ENCODE data around the gene SLC40A1. TPM values are rescaled to one million over a fixed set of nuclear protein-coding genes. Genes with fewer than 3 reads are reported as not detected.
A peak's percentile ranks its signal among the peaks of the same experiment; 100 is the strongest.

SLC40A1 gene
- total RNA-seq, 1 experiment from 2014 or later: under 0.01 TPM

- DNase-seq (ENCODE audit: low read depth): no peak
Measured at GRCh38 chr2:189599245-189599644, 18.7 kb upstream of the SLC40A1 start.

GRCh38 chr2:189595417-189595816, 14.8 kb upstream of the SLC40A1 start:
- DNase-seq (ENCODE audit: low read depth): no peak

- no peak for DNase-seq (ENCODE audit: low read depth)
Measured at GRCh38 chr2:189594305-189594704, 13.7 kb upstream of the SLC40A1 start.

- no peak for DNase-seq (ENCODE audit: low read depth)
Measured at GRCh38 chr2:189593115-189593514, 12.5 kb upstream of the SLC40A1 start.

GRCh38 chr2:189592353-189592984, 11.9 kb upstream of the SLC40A1 start:
- no peak for DNase-seq (ENCODE audit: low read depth)

GRCh38 chr2:189587780-189588179, 7.2 kb upstream of the SLC40A1 start:
- DNase-seq (ENCODE audit: low read depth): no peak

- no peak for DNase-seq (ENCODE audit: low read depth)
Measured at GRCh38 chr2:189585226-189585756, 4.7 kb upstream of the SLC40A1 start.

- DNase-seq (ENCODE audit: low read depth): no peak
Measured at GRCh38 chr2:189584686-189585085, 4.1 kb upstream of the SLC40A1 start.

GRCh38 chr2:189583227-189584198, 2.9 kb upstream of the SLC40A1 start:
- DNase-seq (ENCODE audit: low read depth): no peak

GRCh38 chr2:189582809-189583192, 2.2 kb upstream of the SLC40A1 start:
- DNase-seq (ENCODE audit: low read depth): no peak

- DNase-seq (ENCODE audit: low read depth): no peak
Measured at GRCh38 chr2:189582140-189582808, 1.7 kb upstream of the SLC40A1 start.

- no peak for DNase-seq (ENCODE audit: low read depth)
Measured at GRCh38 chr2:189581354-189582139, 961 bp upstream of the SLC40A1 start.

- peak; percentile 3 for DNase-seq (ENCODE audit: low read depth)
Measured at GRCh38 chr2:189580241-189580651, 340 bp downstream of the SLC40A1 start.

GRCh38 chr2:189579585-189580186, 900 bp downstream of the SLC40A1 start:
- DNase-seq (ENCODE audit: low read depth): no peak

GRCh38 chr2:189578272-189578950, 2.2 kb downstream of the SLC40A1 start:
- no peak for DNase-seq (ENCODE audit: low read depth)

GRCh38 chr2:189577121-189577520, 3.5 kb downstream of the SLC40A1 start:
- no peak for DNase-seq (ENCODE audit: low read depth)

- no peak for DNase-seq (ENCODE audit: low read depth)
Measured at GRCh38 chr2:189576396-189576795, 4.2 kb downstream of the SLC40A1 start.

GRCh38 chr2:189574793-189575475, 5.7 kb downstream of the SLC40A1 start:
- no peak for DNase-seq (ENCODE audit: low read depth)

GRCh38 chr2:189570570-189571031, 10.0 kb downstream of the SLC40A1 start:
- peak; percentile 3 for DNase-seq (ENCODE audit: low read depth)

All from RPMI7951 (cell line).